ENCODE data around the gene ENC1.

DNA sequence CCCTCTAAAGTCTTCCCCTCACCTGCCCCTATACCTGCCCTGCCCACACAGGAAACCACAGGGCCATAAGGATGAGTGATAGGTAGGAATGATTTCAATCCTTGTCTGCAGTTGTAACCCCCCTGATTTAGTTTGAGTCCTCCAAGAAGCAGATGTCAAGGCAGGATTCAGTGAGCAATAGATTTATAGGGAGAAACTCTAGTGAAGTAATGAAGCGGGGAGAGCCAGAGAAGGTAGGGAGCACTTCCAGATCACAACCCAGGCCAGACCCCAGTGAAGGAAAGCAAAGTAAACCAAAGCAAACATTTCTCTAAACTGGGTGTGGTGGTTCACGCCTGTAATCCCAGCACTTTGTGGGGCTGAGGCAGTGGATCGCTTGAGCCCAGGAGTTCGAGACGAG, 22.4 kb downstream of the ENC1 start:
- TF ChIP-seq, protein P1, sequence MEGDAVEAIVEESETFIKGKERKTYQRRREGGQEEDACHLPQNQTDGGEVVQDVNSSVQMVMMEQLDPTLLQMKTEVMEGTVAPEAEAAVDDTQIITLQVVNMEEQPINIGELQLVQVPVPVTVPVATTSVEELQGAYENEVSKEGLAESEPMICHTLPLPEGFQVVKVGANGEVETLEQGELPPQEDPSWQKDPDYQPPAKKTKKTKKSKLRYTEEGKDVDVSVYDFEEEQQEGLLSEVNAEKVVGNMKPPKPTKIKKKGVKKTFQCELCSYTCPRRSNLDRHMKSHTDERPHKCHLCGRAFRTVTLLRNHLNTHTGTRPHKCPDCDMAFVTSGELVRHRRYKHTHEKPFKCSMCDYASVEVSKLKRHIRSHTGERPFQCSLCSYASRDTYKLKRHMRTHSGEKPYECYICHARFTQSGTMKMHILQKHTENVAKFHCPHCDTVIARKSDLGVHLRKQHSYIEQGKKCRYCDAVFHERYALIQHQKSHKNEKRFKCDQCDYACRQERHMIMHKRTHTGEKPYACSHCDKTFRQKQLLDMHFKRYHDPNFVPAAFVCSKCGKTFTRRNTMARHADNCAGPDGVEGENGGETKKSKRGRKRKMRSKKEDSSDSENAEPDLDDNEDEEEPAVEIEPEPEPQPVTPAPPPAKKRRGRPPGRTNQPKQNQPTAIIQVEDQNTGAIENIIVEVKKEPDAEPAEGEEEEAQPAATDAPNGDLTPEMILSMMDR (IDR thresholded peaks at IDR 0.05) = no peak
- TF ChIP-seq POLR2A (IDR thresholded peaks at IDR 0.05) = no peak

Data from esophagus squamous epithelium (tissue), 4 donors.